Lower leg skin (tissue), 3 donors: Measurements from ENCODE around the gene PTPRN2.

Source experiments
- POLR2A ChIP-seq, 2 donors: fragments of 450-650 bp; IDR thresholded peaks; one replicate each; pipeline ENCODE4 v1.6.1; 2016 to 2017; ENCODE audit warnings: antibody characterized with exemption in 2 of 2, mild to moderate bottlenecking in 1 of 2, moderate library complexity in 1 of 2
- TF ChIP-seq, protein P1 (sequence below), 3 donors: fragments of 450-650 bp; IDR thresholded peaks; one replicate each; pipeline ENCODE4 v1.5.1; 2016; ENCODE audit warnings: antibody characterized with exemption in 3 of 3, mild to moderate bottlenecking in 3 of 3, moderate library complexity in 2 of 3

DNA sequence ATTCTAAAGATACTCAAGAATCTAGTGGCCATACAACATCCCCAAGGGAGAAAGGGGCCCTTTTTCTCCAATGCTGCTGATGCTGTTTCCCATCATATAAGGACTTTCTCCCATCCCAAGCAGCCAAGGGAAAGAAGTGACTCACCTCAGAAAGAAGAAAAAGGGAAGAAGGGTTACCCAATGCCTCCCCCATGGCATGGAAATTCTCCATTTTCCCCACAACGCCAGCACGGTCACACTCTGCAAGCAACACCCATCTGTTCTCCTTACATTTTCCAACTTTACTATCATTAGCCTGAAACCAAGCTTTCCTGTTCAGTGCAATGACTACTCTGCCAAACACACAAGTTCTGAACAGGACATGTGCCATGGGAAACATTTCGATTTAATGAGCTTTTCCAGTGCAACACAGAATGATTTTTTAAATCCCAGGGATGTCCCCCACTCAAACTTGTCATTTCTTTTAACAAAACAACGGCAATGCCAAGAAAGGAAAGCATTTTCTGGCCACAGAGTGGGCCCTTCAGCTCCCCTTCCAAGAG lies 67.9 kb downstream of the PTPRN2 start:
- no peak for TF ChIP-seq POLR2A (IDR thresholded peaks at IDR 0.05)
- TF ChIP-seq, protein P1, sequence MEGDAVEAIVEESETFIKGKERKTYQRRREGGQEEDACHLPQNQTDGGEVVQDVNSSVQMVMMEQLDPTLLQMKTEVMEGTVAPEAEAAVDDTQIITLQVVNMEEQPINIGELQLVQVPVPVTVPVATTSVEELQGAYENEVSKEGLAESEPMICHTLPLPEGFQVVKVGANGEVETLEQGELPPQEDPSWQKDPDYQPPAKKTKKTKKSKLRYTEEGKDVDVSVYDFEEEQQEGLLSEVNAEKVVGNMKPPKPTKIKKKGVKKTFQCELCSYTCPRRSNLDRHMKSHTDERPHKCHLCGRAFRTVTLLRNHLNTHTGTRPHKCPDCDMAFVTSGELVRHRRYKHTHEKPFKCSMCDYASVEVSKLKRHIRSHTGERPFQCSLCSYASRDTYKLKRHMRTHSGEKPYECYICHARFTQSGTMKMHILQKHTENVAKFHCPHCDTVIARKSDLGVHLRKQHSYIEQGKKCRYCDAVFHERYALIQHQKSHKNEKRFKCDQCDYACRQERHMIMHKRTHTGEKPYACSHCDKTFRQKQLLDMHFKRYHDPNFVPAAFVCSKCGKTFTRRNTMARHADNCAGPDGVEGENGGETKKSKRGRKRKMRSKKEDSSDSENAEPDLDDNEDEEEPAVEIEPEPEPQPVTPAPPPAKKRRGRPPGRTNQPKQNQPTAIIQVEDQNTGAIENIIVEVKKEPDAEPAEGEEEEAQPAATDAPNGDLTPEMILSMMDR (IDR thresholded peaks at IDR 0.05): no peak
